ENCODE data around the gene KRT36.

Gene KRT36

GRCh38 chr17:41516147-41516829 lies 26.6 kb upstream of the KRT36 start:
- no peak overlapping the region for H3K4me3 ChIP-seq (ENCODE audit: low read depth, low read length)
- no peak for TF ChIP-seq CTCF (IDR thresholded peaks at IDR 0.05; ENCODE audit: low read depth, low read length)

GRCh38 chr17:41513168-41513547 lies 23.4 kb upstream of the KRT36 start:
- TF ChIP-seq CTCF (IDR thresholded peaks at IDR 0.05; ENCODE audit: low read depth, low read length): no peak
- no peak overlapping the region for H3K4me3 ChIP-seq (ENCODE audit: low read depth, low read length)

- no peak for TF ChIP-seq CTCF (IDR thresholded peaks at IDR 0.05; ENCODE audit: low read depth, low read length)
- H3K4me3 ChIP-seq (ENCODE audit: low read depth, low read length): no peak overlapping the region
Measured at GRCh38 chr17:41512546-41513167, 22.9 kb upstream of the KRT36 start.

- H3K4me3 ChIP-seq (ENCODE audit: low read depth, low read length): no peak overlapping the region
Measured at GRCh38 chr17:41511716-41512115, 22.0 kb upstream of the KRT36 start.

GRCh38 chr17:41511116-41511515 lies 21.4 kb upstream of the KRT36 start:
- no peak overlapping the region for H3K4me3 ChIP-seq (ENCODE audit: low read depth, low read length)
- TF ChIP-seq CTCF (IDR thresholded peaks at IDR 0.05; ENCODE audit: low read depth, low read length): no peak

More at GRCh38 chr17:41511716-41512115, 22.0 kb upstream of the KRT36 start:
- TF ChIP-seq CTCF (IDR thresholded peaks at IDR 0.05; ENCODE audit: low read depth, low read length): no peak

GRCh38 chr17:41510251-41511065 lies 20.7 kb upstream of the KRT36 start:
- H3K4me3 ChIP-seq (ENCODE audit: low read depth, low read length): no peak overlapping the region
- TF ChIP-seq CTCF (IDR thresholded peaks at IDR 0.05; ENCODE audit: low read depth, low read length): no peak
